ENCODE results near the gene ADIPOR1. TPM values are rescaled to one million over a fixed set of nuclear protein-coding genes. Genes with fewer than 3 reads are reported as not detected.

The ADIPOR1 gene
- total RNA-seq, 2 experiments from 2014 or later: 49.4 to 57.4 TPM

- Histone ChIP-seq H3K9me3 (ENCODE audit: low read length) (no peaks in the 10 kb centered on the region), H3K4me3 (ENCODE audit: low read depth, low read length, poor library complexity, severe bottlenecking) (no peak overlapping the region), H4K20me1 (ENCODE audit: insufficient read depth, low read length) (no peaks in the 10 kb centered on the region), H3K36me3 (ENCODE audit: insufficient read depth, low read length) (peaks cover 91% of the 10 kb centered on the region), H3K79me2 (ENCODE audit: insufficient read depth, low read depth, low read length) (no peaks in the 10 kb centered on the region), H3K27ac (ENCODE audit: low read depth, low read length, poor library complexity, severe bottlenecking) (no peak overlapping the region), H3K4me1 (ENCODE audit: insufficient read depth, low read length, poor library complexity, severe bottlenecking) (peaks cover 5% of the 10 kb centered on the region), H3K4me2 (ENCODE audit: low read length) (no peak overlapping the region), H2AFZ (ENCODE audit: low read length) (no peak overlapping the region), H3K9me2 (ENCODE audit: insufficient read depth, low read length) (no peaks in the 10 kb centered on the region)
- CTCF ChIA-PET (ENCODE audit: unreplicated experiment): no interaction called here
- POLR2A ChIA-PET: interaction anchor here (0.8 kb wide), 1 partner anchor 22 kb away, joined by 3 read pairs; no protein-coding TSS in a partner anchor
- DNase-seq (ENCODE audit: low spot score): no peak
- intact Hi-C loops (cut with micrococcal nuclease; ENCODE audit: unreplicated experiment): no loop called here
- TF ChIP-seq CTCF (conservative IDR thresholded peaks at IDR 0.05; ENCODE audit: low read length) (no peak), EZH2phosphoT487 (IDR thresholded peaks at IDR 0.05; ENCODE audit: borderline replicate concordance, low read depth, low read length) (no peak)
- BruUV-seq (replicated peaks): no TSS peak
Observed at GRCh38 chr1:202901555-202901954, 56.6 kb downstream of the ADIPOR1 start.

DNA sequence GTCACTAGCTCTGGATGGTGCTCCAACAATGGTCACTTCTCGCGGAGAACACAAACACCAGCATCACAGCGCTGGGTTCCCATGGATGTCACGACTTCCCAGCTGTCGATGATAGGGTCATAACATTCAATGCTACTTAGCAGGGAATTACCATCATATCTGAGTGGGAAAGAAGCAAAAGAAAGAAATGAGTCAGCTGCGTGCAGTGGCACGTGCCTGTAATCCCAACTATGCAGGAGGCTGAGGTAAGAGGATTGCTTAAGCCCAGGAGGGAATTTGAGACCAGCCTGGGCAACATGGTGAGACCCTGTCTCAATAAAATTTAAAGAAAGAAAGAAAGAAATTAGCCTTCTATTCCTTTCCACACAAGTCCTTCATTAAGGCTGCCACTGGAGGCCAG lies 65.6 kb downstream of the ADIPOR1 start:
- Histone ChIP-seq H3K79me2 (ENCODE audit: insufficient read depth, low read depth, low read length) (peaks cover 8% of the 10 kb centered on the region), H4K20me1 (ENCODE audit: insufficient read depth, low read length) (no peaks in the 10 kb centered on the region), H3K36me3 (ENCODE audit: insufficient read depth, low read length) (peaks cover 76% of the 10 kb centered on the region), H3K9me2 (ENCODE audit: insufficient read depth, low read length) (no peaks in the 10 kb centered on the region), H3K4me1 (ENCODE audit: insufficient read depth, low read length, poor library complexity, severe bottlenecking) (peaks cover 13% of the 10 kb centered on the region), H2AFZ (ENCODE audit: low read length) (no peak overlapping the region), H3K4me3 (ENCODE audit: low read depth, low read length, poor library complexity, severe bottlenecking) (no peak overlapping the region), H3K27ac (ENCODE audit: low read depth, low read length, poor library complexity, severe bottlenecking) (no peak overlapping the region), H3K9me3 (ENCODE audit: low read length) (no peaks in the 10 kb centered on the region), H3K4me2 (ENCODE audit: low read length) (no peak overlapping the region)
- DNase-seq (ENCODE audit: low spot score): no peak
- TF ChIP-seq CTCF (conservative IDR thresholded peaks at IDR 0.05; ENCODE audit: low read length) (no peak), EZH2phosphoT487 (IDR thresholded peaks at IDR 0.05; ENCODE audit: borderline replicate concordance, low read depth, low read length) (no peak)
- POLR2A ChIA-PET: no interaction called here
- CTCF ChIA-PET (ENCODE audit: unreplicated experiment): no interaction called here
- no TSS peak for BruUV-seq (replicated peaks)
- intact Hi-C loops (cut with micrococcal nuclease; ENCODE audit: unreplicated experiment): no loop called here

Small RNA genes within 50 kb of the gene (small RNA-seq; reads per million reads assigned to genes)
- gene RF00019: not detected

Other genes starting within 250 kb of the ADIPOR1 start
- not detected in 2 replicates for gene SYT2, start 247.9 kb downstream of the ADIPOR1 start, total RNA-seq (2014; rRNA removed; shearing (Covaris generic))
- not detected in 2 replicates for gene SYT2, start 247.9 kb downstream of the ADIPOR1 start, total RNA-seq (2022)
- not detected in 2 replicates for gene KDM5B, start 149.9 kb downstream of the ADIPOR1 start, total RNA-seq (2014; rRNA removed; shearing (Covaris generic))
- gene KDM5B, start 149.9 kb downstream of the ADIPOR1 start, total RNA-seq (2022): not detected in 2 replicates
- gene PCAT6, start 147.4 kb downstream of the ADIPOR1 start, total RNA-seq (2014; rRNA removed; shearing (Covaris generic)): not detected in 2 replicates
- gene PCAT6, start 147.4 kb downstream of the ADIPOR1 start, total RNA-seq (2022): not detected in 2 replicates
- gene RABIF, start 69.2 kb downstream of the ADIPOR1 start, total RNA-seq (2014; rRNA removed; shearing (Covaris generic)): 5.2 and 7.8 TPM in 2 replicates
- gene RABIF, start 69.2 kb downstream of the ADIPOR1 start, total RNA-seq (2022): 7.8 and 8.8 TPM in 2 replicates
- 33.9 and 35.7 TPM in 2 replicates for gene KLHL12, start 31.1 kb downstream of the ADIPOR1 start, total RNA-seq (2014; rRNA removed; shearing (Covaris generic))
- 46.2 and 46.5 TPM in 2 replicates for gene KLHL12, start 31.1 kb downstream of the ADIPOR1 start, total RNA-seq (2022)
- gene CYB5R1, start 8.9 kb upstream of the ADIPOR1 start, total RNA-seq (2014; rRNA removed; shearing (Covaris generic)): 12.8 and 14.5 TPM in 2 replicates
- gene CYB5R1, start 8.9 kb upstream of the ADIPOR1 start, total RNA-seq (2022): 19.3 and 22.2 TPM in 2 replicates
- 92.4 and 99.3 TPM in 2 replicates for gene TMEM183A, start 49.1 kb upstream of the ADIPOR1 start, total RNA-seq (2014; rRNA removed; shearing (Covaris generic))
- gene TMEM183A, start 49.1 kb upstream of the ADIPOR1 start, total RNA-seq (2022): 75.5 and 83.9 TPM in 2 replicates
- gene PPFIA4, start 68.2 kb upstream of the ADIPOR1 start, total RNA-seq (2014; rRNA removed; shearing (Covaris generic)): 0.03 and 0.93 TPM in 2 replicates
- gene PPFIA4, start 68.2 kb upstream of the ADIPOR1 start, total RNA-seq (2022): 0.55 and 2.7 TPM in 2 replicates
- gene MYOG, start 127.7 kb upstream of the ADIPOR1 start, total RNA-seq (2014; rRNA removed; shearing (Covaris generic)): not detected in 2 replicates
- not detected in 2 replicates for gene MYOG, start 127.7 kb upstream of the ADIPOR1 start, total RNA-seq (2022)
- not detected in 2 replicates for gene ADORA1, start 169.4 kb upstream of the ADIPOR1 start, total RNA-seq (2014; rRNA removed; shearing (Covaris generic))
- not detected in 2 replicates for gene ADORA1, start 169.4 kb upstream of the ADIPOR1 start, total RNA-seq (2022)
- not detected in 2 replicates for gene MYBPH, start 217.5 kb upstream of the ADIPOR1 start, total RNA-seq (2014; rRNA removed; shearing (Covaris generic))
- not detected in 2 replicates for gene MYBPH, start 217.5 kb upstream of the ADIPOR1 start, total RNA-seq (2022)
- gene CHI3L1, start 228.4 kb upstream of the ADIPOR1 start, total RNA-seq (2014; rRNA removed; shearing (Covaris generic)): not detected in 2 replicates
- gene CHI3L1, start 228.4 kb upstream of the ADIPOR1 start, total RNA-seq (2022): not detected in 2 replicates